Upper lobe of right lung (tissue), 1 donor: ENCODE measurements around the gene STAT5B. TPM values are rescaled to one million over a fixed set of nuclear protein-coding genes. Genes with fewer than 3 reads are reported as not detected.

Source experiments
- ATAC-seq: fragments of 200-7000 bp; cut with Tn5 transposase; one replicate; pipeline ENCODE4 v1.9.1; 2020; ENCODE audit warnings: mild to moderate bottlenecking, moderate library complexity
- DNase-seq: peaks from one replicate; pipeline ENCODE4 v3.0.0-alpha.2; 2020
- H3K27ac ChIP-seq: fragments of 200-600 bp; one replicate; pipeline ENCODE4 v1.8.0; 2022
- H3K27me3 ChIP-seq: fragments of 200-600 bp; one replicate; pipeline ENCODE4 v1.8.0; 2022; ENCODE audit warnings: mild to moderate bottlenecking
- H3K36me3 ChIP-seq: fragments of 200-600 bp; one replicate; pipeline ENCODE4 v1.8.0; 2022
- H3K4me1 ChIP-seq: fragments of 200-600 bp; one replicate; pipeline ENCODE4 v1.8.0; 2022
- H3K4me3 ChIP-seq: fragments of 200-600 bp; one replicate; pipeline ENCODE4 v1.8.0; 2022; ENCODE audit warnings: mild to moderate bottlenecking
- H3K9me3 ChIP-seq: fragments of 200-600 bp; one replicate; pipeline ENCODE4 v1.8.0; 2022
- CTCF ChIP-seq: fragments of 200-600 bp; IDR thresholded peaks from one replicate; pipeline ENCODE4 v1.8.0; 2022; ENCODE audit warnings: antibody characterized with exemption
- intact Hi-C: fragments of 100-400 bp; cut with DNase I; formaldehyde crosslinking; loops from one replicate; pipeline ENCODE4 v1.11.0; 2022
- total RNA-seq: library from RNA; stranded (reverse); fragmentation: NEBNext Ultra II Directional; extraction: Animal tissue kit (Norgen Biotek cat#: 25700); gene quantifications from one replicate; pipeline ENCODE4 v1.2.1, GENCODE V29; 2021
- donor health status: DM: no; HTN: yes; CAD: no; lungs with severe emphysema.

STAT5B gene
- total RNA-seq, 1 donor from 2014 or later, result 71.0 TPM

GRCh38 chr17:42197564-42198156, 78.5 kb downstream of the STAT5B start:
- intact Hi-C loops, result no loop called here
- no peak for TF ChIP-seq CTCF
- Histone ChIP-seq H3K36me3 (peaks cover 21% of the 10 kb centered on the region), H3K4me1 (peaks cover 14% of the 10 kb centered on the region), H3K27ac (no peak overlapping the region), H3K4me3 (no peak overlapping the region), H3K9me3 (no peaks in the 10 kb centered on the region), H3K27me3 (no peaks in the 10 kb centered on the region)
- ATAC-seq (no peak), DNase-seq (no peak)

- ATAC-seq (peak; percentile 96), DNase-seq (peak; percentile 88)
- Histone ChIP-seq H3K27ac (peak within 1 kb of the TSS; percentile 96), H3K27me3 (no peaks in the 10 kb centered on the region), H3K9me3 (no peaks in the 10 kb centered on the region), H3K36me3 (no peaks in the 10 kb centered on the region), H3K4me3 (peak within 1 kb of the TSS; percentile 92), H3K4me1 (peaks cover 15% of the 10 kb centered on the region)
- no peak for TF ChIP-seq CTCF
- intact Hi-C loops, result no loop called here
Measured at GRCh38 chr17:42193969-42194899, 82.0 kb downstream of the STAT5B start, which contains the start of gene GHDC. Gene GHDC (minus strand): TSS chr17:42194494. CDS start chr17:42193581, 913 bp downstream.

DNA sequence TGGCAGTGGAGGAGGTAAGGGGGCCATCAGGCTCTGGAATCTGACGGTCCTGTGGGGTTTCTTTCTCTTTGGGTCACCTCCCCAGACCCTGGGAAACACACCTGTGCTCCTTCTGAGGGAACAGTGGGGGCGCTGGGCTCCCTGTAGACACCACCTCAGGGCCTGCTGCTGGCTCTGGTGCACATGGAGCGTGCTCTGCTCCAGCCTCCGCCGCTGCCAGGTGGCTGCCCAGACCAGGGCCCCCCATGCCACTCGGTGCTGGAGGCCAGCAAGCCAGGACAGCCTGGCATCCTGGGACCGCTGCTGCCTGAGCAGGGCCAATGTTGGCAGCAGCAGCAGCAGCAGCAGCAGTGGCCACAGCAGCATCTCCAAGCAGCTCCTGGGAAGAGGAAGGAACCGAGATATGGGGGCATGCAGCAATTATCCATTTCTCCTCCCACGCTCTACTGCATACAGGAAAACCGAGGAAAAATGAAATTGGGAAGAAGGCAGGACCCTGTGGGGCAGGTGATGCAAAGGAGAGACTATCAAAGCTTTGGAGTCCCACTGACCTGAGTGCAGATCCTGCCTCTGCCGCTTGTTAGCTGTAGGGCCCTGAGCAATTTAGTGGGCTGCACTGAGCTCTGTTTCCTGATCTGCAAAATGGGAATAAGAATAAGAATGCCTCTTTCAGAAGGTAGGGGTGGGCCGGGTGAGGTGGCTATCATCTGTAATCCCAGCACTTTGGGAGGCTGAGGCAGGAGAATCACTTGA, 82.8 kb downstream of the STAT5B start:
- no peak for TF ChIP-seq CTCF
- no peaks in the 10 kb centered on the region for H3K9me3 ChIP-seq
- intact Hi-C loops, result no loop called here
- no peaks in the 10 kb centered on the region for H3K36me3 ChIP-seq
- ATAC-seq, result no peak
- H3K4me3 ChIP-seq, result peak overlapping the region; percentile 92
- no peak for DNase-seq
- H3K4me1 ChIP-seq, result peaks cover 15% of the 10 kb centered on the region
- H3K27ac ChIP-seq, result peak overlapping the region; percentile 96
- no peaks in the 10 kb centered on the region for H3K27me3 ChIP-seq

GRCh38 chr17:42192189-42193126, 83.7 kb downstream of the STAT5B start:
- intact Hi-C loops, result no loop called here
- Histone ChIP-seq H3K36me3 (no peaks in the 10 kb centered on the region), H3K4me1 (peaks cover 15% of the 10 kb centered on the region), H3K27me3 (no peaks in the 10 kb centered on the region), H3K9me3 (no peaks in the 10 kb centered on the region), H3K27ac (no peak overlapping the region), H3K4me3 (peak overlapping the region; percentile 92)
- TF ChIP-seq CTCF, result no peak
- no peak for ATAC-seq
- no peak for DNase-seq

DNA sequence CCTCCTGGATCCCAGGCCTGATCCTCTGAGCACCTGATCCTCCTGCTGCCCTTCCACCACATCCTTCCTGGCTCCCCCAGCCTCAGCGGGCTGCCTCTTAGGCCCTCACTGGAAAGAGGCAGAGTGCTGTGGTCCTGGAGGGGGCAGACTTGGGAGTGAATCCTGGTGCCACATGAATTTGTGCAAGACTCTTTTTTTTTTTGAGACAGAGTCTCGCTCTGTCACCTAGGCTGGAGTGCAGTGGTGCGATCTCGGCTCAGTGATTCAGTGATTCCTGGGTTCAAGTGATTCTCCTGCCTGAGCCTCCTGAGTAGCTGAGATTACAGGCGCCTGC, 84.9 kb downstream of the STAT5B start:
- ATAC-seq (no peak), DNase-seq (no peak)
- no peak overlapping the region for H3K27ac ChIP-seq
- intact Hi-C loops, result no loop called here
- no peaks in the 10 kb centered on the region for H3K9me3 ChIP-seq
- no peak overlapping the region for H3K4me3 ChIP-seq
- H3K4me1 ChIP-seq, result peaks cover 15% of the 10 kb centered on the region
- no peaks in the 10 kb centered on the region for H3K36me3 ChIP-seq
- no peak for TF ChIP-seq CTCF
- no peaks in the 10 kb centered on the region for H3K27me3 ChIP-seq
